GM12878 (cell line): ENCODE results near the gene C10orf105. TPM values are rescaled to one million over a fixed set of nuclear protein-coding genes. Genes with fewer than 3 reads are reported as not detected.

Experiments used
- ATAC-seq: fragments of 200-7000 bp; cut with Tn5 transposase; 3 replicates; pipeline ENCODE4 v1.9.1; 2020; ENCODE audit warnings: mild to moderate bottlenecking, moderate library complexity
- BruUV-seq: library from RNA; stranded (reverse); fragments of 400-500 nt; replicated peaks from 2 replicates; lab custom pipeline; 2021; lab: Mats Ljungman, UMichigan
- CTCF ChIA-PET: fragments of 300-600 bp; sonication (Branson Sonifier 250); formaldehyde crosslinking; extraction: SDS; loops from one replicate; lab custom pipeline; 2021; ENCODE audit warnings: inconsistent platforms; lab: Yijun Ruan, JAX
- POLR2A ChIA-PET: fragments of 350-600 bp; formaldehyde crosslinking; extraction: SDS; loops from one replicate; lab custom pipeline; 2021; ENCODE audit warnings: inconsistent platforms; lab: Charles Lee
- RAD21 ChIA-PET: fragments of 300-600 bp; sonication (Branson Sonifier 250); formaldehyde crosslinking; loops from one replicate; lab custom pipeline; 2023; ENCODE audit warnings: antibody characterized with exemption; ENCODE audit not compliant: unreplicated experiment; lab: Charles Lee
- SMC1A ChIA-PET: fragments of 300-600 bp; sonication (Branson Sonifier 250); formaldehyde crosslinking; loops from one replicate; lab custom pipeline; 2023; ENCODE audit not compliant: unreplicated experiment, uncharacterized antibody; lab: Charles Lee
- DNase-seq: peaks from one replicate; pipeline ENCODE4 v3.0.0-alpha.2; 2011; ENCODE audit warnings: low read depth, low spot score
- FAIRE-seq: peaks from 3 replicates; lab custom pipeline; 2011; peaks lifted over from hg19 to GRCh38; lab: Jason Lieb, UNC
- H2AFZ ChIP-seq: 2 replicates; pipeline ENCODE4 v1.6.0; 2011; ENCODE audit warnings: low read depth, low read length, control low read depth; ENCODE audit not compliant: control insufficient read depth
- H3K27ac ChIP-seq: 2 replicates; pipeline ENCODE4 v1.5.1; 2011; ENCODE audit warnings: control low read depth; ENCODE audit not compliant: control insufficient read depth, insufficient read depth
- H3K27me3 ChIP-seq, 2 experiments: replicated peaks in 1 of 2; 2 replicates each; pipeline versions ENCODE4 v1.6.0 to v1.6.1; 2011; ENCODE audit warnings: low read length in 1 of 2; ENCODE audit not compliant: control insufficient read depth in 2 of 2, insufficient read depth in 2 of 2
- H3K36me3 ChIP-seq, 2 experiments: 2 replicates each; pipeline ENCODE4 v1.5.1; 2011; ENCODE audit warnings: low read length in 1 of 2; ENCODE audit not compliant: control insufficient read depth in 2 of 2, insufficient read depth in 2 of 2
- H3K4me1 ChIP-seq: 2 replicates; pipeline ENCODE4 v1.6.1; 2011; ENCODE audit warnings: mild to moderate bottlenecking, low read length, moderate library complexity, mixed read lengths; ENCODE audit not compliant: control insufficient read depth, insufficient read depth
- H3K4me2 ChIP-seq: 2 replicates; pipeline ENCODE4 v1.6.0; 2011; ENCODE audit warnings: control low read depth; ENCODE audit not compliant: control insufficient read depth, insufficient read depth
- H3K4me3 ChIP-seq: fragments of 200-600 bp; sonication (generic); 2 replicates; pipeline ENCODE4 v1.5.1; 2016
- H3K79me2 ChIP-seq: 2 replicates; pipeline ENCODE4 v1.6.0; 2011; ENCODE audit warnings: low read length; ENCODE audit not compliant: control insufficient read depth, insufficient read depth
- H3K9ac ChIP-seq: 2 replicates; pipeline ENCODE4 v1.8.0; 2011; ENCODE audit warnings: low read length, control low read depth, mixed read lengths; ENCODE audit not compliant: control insufficient read depth, insufficient read depth
- H3K9me3 ChIP-seq: replicated peaks from 3 replicates; pipeline ENCODE4 v1.5.1; 2011; ENCODE audit warnings: mild to moderate bottlenecking, low read length; ENCODE audit not compliant: control insufficient read depth, insufficient read depth
- H4K20me1 ChIP-seq: 2 replicates; pipeline ENCODE4 v1.6.0; 2011; ENCODE audit not compliant: control insufficient read depth, insufficient read depth
- CBX3 ChIP-seq: fragments of 200-600 bp; sonication (generic); IDR thresholded peaks from 2 replicates; pipeline ENCODE4 v1.6.1; 2016; ENCODE audit warnings: low read depth, borderline replicate concordance
- CHD2 ChIP-seq: IDR thresholded peaks from 2 replicates; pipeline ENCODE4 v1.6.1; 2011; ENCODE audit warnings: low read depth, low read length, improper control_type of control experiment, borderline replicate concordance
- IRF4 ChIP-seq: IDR thresholded peaks from 2 replicates; pipeline ENCODE4 v1.6.1; 2011; ENCODE audit warnings: low read depth, low read length
- KLF5 ChIP-seq: fragments of 450-650 bp; IDR thresholded peaks from 2 replicates; pipeline ENCODE4 v1.6.1; 2014; ENCODE audit warnings: mild to moderate bottlenecking; ENCODE audit not compliant: partially characterized antibody
- NR2C2 ChIP-seq: IDR thresholded peaks from 2 replicates; pipeline ENCODE4 v1.6.1; 2011; ENCODE audit warnings: borderline replicate concordance, low read depth; ENCODE audit not compliant: control insufficient read depth, insufficient read length
- POLR2A ChIP-seq: IDR thresholded peaks from 2 replicates; pipeline ENCODE4 v1.6.1; 2011; ENCODE audit warnings: low read depth, mild to moderate bottlenecking, low read length
- SIN3A ChIP-seq: IDR thresholded peaks from 2 replicates; pipeline ENCODE4 v1.6.1; 2012; ENCODE audit warnings: low read depth, low read length, improper control_type of control experiment
- SMAD5 ChIP-seq: IDR thresholded peaks from 2 replicates; pipeline ENCODE4 v1.6.1; 2016; ENCODE audit warnings: antibody characterized with exemption, low read depth
- SP1 ChIP-seq: IDR thresholded peaks from one replicate; pipeline ENCODE4 v1.6.1; 2011; ENCODE audit warnings: low read depth, low read length
- SREBF1 ChIP-seq: IDR thresholded peaks from 2 replicates; pipeline ENCODE4 v1.6.1; 2012; ENCODE audit warnings: mild to moderate bottlenecking, low read length
- TCF12 ChIP-seq: IDR thresholded peaks from 2 replicates; pipeline ENCODE4 v1.6.1; 2011; ENCODE audit warnings: low read depth, mild to moderate bottlenecking, low read length
- WGBS: methylation state at CpG from one replicate; pipeline ENCODE4 v1.1.6; 2016; ENCODE audit warnings: low lambda C conversion rate; ENCODE audit not compliant: insufficient replicate concordance, insufficient coverage; ENCODE audit errors: missing lambda C conversion rate; 5-methylcytosine and 5-hydroxymethylcytosine counted together
- in situ Hi-C: fragments of 300-500 bp; cut with MboI; formaldehyde crosslinking; loops from 9 replicates; pipeline ENCODE4 v1.14.3; 2018; ENCODE audit warnings: mixed read lengths
- intact Hi-C: fragments of 100-400 bp; cut with micrococcal nuclease; formaldehyde crosslinking; loops from one replicate; pipeline ENCODE4 v1.14.2; 2022; ENCODE audit not compliant: unreplicated experiment
- polyA plus RNA-seq, 11 experiments: library from polyadenylated mRNA; depleted of rRNA in 4 of 11; unstranded in 6 of 11; stranded (reverse) in 5 of 11; fragments of >200 nt; fragmentation: Nextera tagmentation in 4 of 11; fragmentation: Illumina TruSeq in 1 of 11; extraction: Ambion mirVana in 4 of 11; extraction: Trizol in 1 of 11; gene quantifications; 1 replicate in 1 of 11; 2 replicates in 10 of 11; pipeline versions ENCODE4 v1.2.1 to v1.2.3, GENCODE V29; 2011 to 2016; ENCODE audit warnings: inconsistent platforms in 2 of 11, missing spikeins in 2 of 11, low read depth in 1 of 11
- total RNA-seq, 4 experiments: library from RNA; depleted of rRNA in 3 of 4; stranded (reverse); fragments of >200 nt in 3 of 4; fragmentation: Illumina TruSeq in 1 of 4; extraction: Trizol in 1 of 4; gene quantifications; 2 replicates each; pipeline versions ENCODE4 v1.2.1 to v1.2.3, GENCODE V29; 2013 to 2021
- TF ChIP-seq, protein P1 (sequence below): IDR thresholded peaks from 2 replicates; pipeline ENCODE4 v1.6.1; 2011; ENCODE audit warnings: low read depth, low read length, improper control_type of control experiment, borderline replicate concordance
- TF ChIP-seq, protein P2 (sequence below): fragments of 450-650 bp; IDR thresholded peaks from 2 replicates; pipeline ENCODE4 v1.6.1; 2017; ENCODE audit warnings: antibody characterized with exemption, mild to moderate bottlenecking, moderate library complexity
- TF ChIP-seq, protein P3 (sequence below): IDR thresholded peaks from 2 replicates; pipeline ENCODE4 v1.6.1; 2011; ENCODE audit warnings: low read depth, mild to moderate bottlenecking, low read length, moderate library complexity, borderline replicate concordance; ENCODE audit errors: extremely low read depth

C10orf105 gene
- total and polyA plus RNA-seq, 10 of the 15 experiments (the other 5 are each of a cell fraction or from before 2014, with no cell fraction given) = 0.04 to 0.06 (median 0.05) TPM; not detected in 7

DNA sequence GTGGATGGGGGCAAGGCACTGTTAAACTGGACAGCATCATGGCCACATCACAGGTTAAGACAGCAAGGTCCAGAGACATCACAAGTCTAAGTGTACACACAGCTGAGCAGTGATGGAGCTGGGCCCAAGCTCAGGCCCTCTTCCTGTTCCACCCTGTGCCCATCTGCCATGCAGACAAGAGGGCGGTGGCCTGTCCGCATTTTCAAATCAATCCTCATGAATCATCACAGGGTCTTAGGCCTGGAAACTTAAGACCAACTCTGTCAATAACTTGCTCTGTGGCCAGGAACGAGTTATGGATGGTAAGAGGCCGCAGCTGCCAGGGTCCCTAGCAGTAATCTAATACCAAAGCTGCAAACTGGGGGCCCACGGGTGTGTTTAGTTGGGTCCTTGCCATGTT is 3.2 kb downstream of the C10orf105 start (continued):
- no peak for TF ChIP-seq IRF4
- TF ChIP-seq, all 136 proteins: peak for 0

DNA sequence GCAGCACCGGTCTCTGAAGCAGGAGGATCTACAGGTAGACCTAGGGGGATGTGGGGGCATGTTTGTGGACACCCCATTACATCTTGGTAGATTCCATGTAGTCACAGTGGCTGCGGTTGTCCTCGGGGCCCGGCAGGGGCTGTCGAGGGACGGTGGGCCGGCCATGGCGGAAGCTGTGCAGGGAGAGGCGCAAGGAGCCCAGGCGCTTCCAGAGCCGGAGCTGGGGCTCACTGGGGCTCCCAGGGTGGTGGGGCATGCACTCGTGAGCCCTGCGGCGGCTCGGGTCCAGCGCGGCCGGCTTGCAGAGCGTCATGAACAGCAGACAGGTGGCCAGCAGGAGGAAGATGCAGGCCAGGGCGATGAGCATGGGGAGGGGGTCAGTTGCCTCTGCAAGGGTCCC is 3.7 kb downstream of the C10orf105 start:
- ChIA-PET CTCF (interaction anchor here (1.2 to 2.5 kb wide), 5 partner anchors 8 to 333 kb away, joined by 3 to 8 read pairs (median 5); partner anchors contain the start of gene VSIR), SMC1A (interaction anchor here (0.6 to 1.4 kb wide), 3 partner anchors 11 to 180 kb away, joined by 3 read pairs; no protein-coding TSS in a partner anchor), RAD21 (interaction anchor here (0.8 to 2.2 kb wide), 2 partner anchors 58 to 96 kb away, joined by 4 to 6 read pairs; no protein-coding TSS in a partner anchor), POLR2A (no interaction called here)
- Histone ChIP-seq H3K4me3 (no peak overlapping the region), H4K20me1 (no peaks in the 10 kb centered on the region), H3K79me2 (no peaks in the 10 kb centered on the region), H3K36me3 (no peaks in the 10 kb centered on the region), H2AFZ (no peak overlapping the region), H3K4me2 (no peak overlapping the region), H3K4me1 (peaks cover 26% of the 10 kb centered on the region), H3K27ac (no peak overlapping the region), H3K9me3 (no peaks in the 10 kb centered on the region), H3K27me3 (no peaks in the 10 kb centered on the region), H3K9ac (no peak overlapping the region)
- 69% methylated on average over 20 of the region's 20 CpGs for WGBS
- intact Hi-C loops = no loop called here
- no peak for TF ChIP-seq POLR2A
- no peak for TF ChIP-seq SP1
- TF ChIP-seq, protein P1, sequence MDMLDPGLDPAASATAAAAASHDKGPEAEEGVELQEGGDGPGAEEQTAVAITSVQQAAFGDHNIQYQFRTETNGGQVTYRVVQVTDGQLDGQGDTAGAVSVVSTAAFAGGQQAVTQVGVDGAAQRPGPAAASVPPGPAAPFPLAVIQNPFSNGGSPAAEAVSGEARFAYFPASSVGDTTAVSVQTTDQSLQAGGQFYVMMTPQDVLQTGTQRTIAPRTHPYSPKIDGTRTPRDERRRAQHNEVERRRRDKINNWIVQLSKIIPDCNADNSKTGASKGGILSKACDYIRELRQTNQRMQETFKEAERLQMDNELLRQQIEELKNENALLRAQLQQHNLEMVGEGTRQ = no peak
- no peak for TF ChIP-seq KLF5
- TF ChIP-seq SREBF1 = no peak
- TF ChIP-seq SIN3A = no peak
- no peak for TF ChIP-seq CHD2
- no peak for TF ChIP-seq SMAD5
- TF ChIP-seq, protein P2, sequence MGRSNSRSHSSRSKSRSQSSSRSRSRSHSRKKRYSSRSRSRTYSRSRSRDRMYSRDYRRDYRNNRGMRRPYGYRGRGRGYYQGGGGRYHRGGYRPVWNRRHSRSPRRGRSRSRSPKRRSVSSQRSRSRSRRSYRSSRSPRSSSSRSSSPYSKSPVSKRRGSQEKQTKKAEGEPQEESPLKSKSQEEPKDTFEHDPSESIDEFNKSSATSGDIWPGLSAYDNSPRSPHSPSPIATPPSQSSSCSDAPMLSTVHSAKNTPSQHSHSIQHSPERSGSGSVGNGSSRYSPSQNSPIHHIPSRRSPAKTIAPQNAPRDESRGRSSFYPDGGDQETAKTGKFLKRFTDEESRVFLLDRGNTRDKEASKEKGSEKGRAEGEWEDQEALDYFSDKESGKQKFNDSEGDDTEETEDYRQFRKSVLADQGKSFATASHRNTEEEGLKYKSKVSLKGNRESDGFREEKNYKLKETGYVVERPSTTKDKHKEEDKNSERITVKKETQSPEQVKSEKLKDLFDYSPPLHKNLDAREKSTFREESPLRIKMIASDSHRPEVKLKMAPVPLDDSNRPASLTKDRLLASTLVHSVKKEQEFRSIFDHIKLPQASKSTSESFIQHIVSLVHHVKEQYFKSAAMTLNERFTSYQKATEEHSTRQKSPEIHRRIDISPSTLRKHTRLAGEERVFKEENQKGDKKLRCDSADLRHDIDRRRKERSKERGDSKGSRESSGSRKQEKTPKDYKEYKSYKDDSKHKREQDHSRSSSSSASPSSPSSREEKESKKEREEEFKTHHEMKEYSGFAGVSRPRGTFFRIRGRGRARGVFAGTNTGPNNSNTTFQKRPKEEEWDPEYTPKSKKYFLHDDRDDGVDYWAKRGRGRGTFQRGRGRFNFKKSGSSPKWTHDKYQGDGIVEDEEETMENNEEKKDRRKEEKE = no peak
- TF ChIP-seq, protein P3, sequence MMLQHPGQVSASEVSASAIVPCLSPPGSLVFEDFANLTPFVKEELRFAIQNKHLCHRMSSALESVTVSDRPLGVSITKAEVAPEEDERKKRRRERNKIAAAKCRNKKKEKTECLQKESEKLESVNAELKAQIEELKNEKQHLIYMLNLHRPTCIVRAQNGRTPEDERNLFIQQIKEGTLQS = no peak
- no peak for TF ChIP-seq NR2C2
- TF ChIP-seq CBX3 = no peak
- no peak for TF ChIP-seq TCF12
- no TSS peak for BruUV-seq
- no peak for DNase-seq
- FAIRE-seq = no peak
- in situ Hi-C loops = no loop called here
- no peak for ATAC-seq
